ENCODE data around the gene ITGAD.
A peak's percentile ranks its signal among the peaks of the same experiment; 100 is the strongest.
"Not testable (repeated sequence)": the region's sequence is repeated elsewhere in the genome, so short reads cannot be mapped to it uniquely, and the experiment has no call there.

The ITGAD gene

GRCh38 chr16:31402687-31403086 is 9.6 kb downstream of the ITGAD start:
- DNase-seq, result no peak

DNA sequence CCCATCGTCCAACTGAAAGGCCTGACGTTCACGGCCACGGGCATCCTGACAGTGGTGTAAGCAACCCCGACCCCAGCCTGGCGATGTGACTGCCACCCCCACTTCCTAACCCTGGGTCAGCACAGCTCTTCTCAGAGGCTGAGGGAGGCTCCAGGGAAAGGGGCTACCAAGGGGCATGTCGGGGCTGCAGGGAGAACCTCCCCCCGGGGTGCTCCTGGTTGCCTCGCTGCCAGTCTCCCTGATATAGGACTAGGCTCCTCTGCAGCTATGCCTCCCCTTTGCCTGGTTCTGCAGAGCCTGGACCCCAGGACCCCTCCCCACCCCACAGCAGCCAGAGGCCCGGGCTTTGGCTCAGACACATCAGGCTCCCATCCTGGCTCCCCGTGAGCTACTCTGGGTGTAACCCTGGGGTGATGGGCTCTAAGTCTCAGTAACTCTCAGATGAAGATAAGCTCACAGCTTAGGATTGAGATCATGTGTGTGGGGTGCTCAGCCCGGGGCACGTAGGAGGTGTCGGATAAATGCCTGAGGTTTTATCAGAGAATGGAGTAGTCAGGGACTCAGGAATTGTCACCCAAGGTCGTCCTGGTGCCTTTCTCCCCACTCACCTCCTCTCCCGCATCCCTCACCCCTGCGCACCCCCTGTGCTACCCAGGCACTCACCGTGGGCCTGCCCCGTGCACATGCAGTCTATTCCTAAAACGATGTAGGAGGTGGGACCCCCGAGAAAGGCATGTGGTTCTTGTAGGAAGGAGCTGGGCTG is 10.6 kb downstream of the ITGAD start:
- DNase-seq, result no peak

GRCh38 chr16:31404353-31405064 is 11.4 kb downstream of the ITGAD start:
- peak in 1 of 58 donors; percentile 17 for DNase-seq

DNA sequence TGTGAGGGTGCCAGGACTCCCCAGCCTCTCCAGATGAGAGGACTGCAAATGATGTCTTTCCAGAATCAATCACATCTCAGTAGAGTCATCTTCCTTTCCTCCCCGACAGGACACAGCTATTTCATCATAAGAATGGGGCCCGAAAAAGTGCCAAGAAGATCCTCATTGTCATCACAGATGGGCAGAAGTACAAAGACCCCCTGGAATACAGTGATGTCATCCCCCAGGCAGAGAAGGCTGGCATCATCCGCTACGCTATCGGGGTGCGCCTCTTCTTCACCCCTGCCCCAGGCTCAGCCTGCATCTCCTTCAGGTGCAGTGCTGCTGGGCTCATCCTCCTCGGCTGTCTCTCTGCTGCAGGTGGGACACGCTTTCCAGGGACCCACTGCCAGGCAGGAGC is 14.3 kb downstream of the ITGAD start:
- DNase-seq, result no peak

DNA sequence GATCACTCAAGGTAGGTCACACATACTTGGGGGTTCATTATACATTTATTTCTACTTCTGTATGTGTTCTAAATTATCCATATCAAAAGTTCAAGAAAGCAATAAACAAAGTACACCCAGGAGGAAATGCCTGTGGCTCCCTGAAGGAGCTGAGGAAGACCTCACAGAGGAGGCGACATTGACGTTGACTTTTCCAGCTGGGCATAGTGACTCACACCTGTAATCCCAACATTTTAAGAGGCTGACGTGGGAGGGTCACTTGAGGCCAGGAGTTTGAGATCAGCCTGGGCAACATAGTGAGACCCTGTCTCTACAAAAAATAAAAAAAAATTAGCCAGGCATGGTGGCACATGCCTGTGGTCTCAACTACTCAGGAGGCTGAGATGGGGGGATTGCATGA is 16.3 kb downstream of the ITGAD start:
- no peak for DNase-seq

GRCh38 chr16:31410082-31410481 is 16.9 kb downstream of the ITGAD start:
- DNase-seq, result no peak

DNA sequence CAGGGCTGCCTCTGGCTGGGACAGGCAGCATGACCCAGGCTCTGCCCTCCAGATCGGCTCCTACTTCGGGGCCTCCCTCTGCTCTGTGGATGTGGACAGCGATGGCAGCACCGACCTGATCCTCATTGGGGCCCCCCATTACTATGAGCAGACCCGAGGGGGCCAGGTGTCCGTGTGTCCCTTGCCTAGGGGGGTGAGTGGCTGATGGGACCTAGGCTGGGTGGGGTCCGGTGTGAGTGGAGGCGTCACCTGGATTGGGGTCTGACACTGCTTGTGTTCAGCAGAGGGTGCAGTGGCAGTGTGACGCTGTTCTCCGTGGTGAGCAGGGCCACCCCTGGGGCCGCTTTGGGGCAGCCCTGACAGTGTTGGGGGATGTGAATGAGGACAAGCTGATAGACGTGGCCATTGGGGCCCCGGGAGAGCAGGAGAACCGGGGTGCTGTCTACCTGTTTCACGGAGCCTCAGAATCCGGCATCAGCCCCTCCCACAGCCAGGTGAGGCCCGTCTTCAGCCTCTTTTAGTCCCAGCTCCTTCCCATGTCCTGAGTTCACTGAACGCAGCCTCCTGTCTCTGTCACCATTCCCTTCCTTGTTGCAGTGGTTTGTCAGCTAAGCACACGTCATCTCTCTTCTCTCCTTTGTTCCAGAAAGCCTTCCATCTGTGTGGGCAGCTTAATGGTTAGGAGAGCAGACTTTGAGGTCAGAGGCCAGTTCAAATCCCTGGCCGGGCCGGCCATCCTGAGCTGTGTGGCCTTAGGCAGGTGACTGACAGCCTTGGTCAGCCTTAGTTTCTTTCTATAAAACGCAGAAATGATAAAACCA is 18.1 kb downstream of the ITGAD start:
- no peak for DNase-seq

GRCh38 chr16:31412750-31413149 is 19.6 kb downstream of the ITGAD start:
- no peak for DNase-seq

DNA sequence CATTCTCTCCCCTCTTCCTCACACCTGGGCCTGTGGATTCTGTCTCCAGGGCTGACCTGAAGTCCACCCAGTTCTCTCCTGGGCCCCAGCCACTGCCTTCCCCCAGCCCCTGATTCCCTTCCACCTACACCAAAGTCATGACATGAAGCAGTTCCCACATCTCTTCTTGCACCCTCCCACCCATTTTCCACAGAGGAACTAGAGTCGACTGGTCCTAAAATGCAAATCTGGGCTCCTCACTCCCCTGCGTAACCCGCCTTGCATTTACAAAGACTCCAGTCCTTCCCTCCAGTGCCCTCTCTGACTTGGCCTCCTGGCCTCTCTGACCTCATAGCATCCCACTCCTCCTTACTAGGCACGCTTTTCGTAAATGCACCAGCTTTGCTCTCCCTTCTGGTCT is 20.2 kb downstream of the ITGAD start:
- no peak for DNase-seq

GRCh38 chr16:31413943-31414342 is 20.8 kb downstream of the ITGAD start:
- no peak for DNase-seq

GRCh38 chr16:31414706-31415105 is 21.6 kb downstream of the ITGAD start:
- no peak for DNase-seq

DNA sequence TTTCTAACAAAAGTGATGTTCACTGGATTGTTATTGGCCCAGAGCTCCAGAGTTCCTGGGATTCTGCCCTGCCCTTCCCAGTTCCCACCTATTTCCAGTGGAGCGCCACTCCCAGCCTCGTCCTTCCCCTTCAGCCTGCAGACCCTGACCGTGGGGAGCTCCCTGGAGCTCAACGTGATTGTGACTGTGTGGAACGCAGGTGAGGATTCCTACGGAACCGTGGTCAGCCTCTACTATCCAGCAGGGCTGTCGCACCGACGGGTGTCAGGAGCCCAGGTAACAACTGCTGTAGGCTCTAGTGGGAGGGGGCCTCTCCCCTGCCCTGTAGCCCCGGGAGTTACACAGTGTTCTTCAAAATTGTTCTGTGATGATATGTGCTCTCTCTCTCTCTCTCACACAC is 23.2 kb downstream of the ITGAD start:
- DNase-seq, result no peak

DNA sequence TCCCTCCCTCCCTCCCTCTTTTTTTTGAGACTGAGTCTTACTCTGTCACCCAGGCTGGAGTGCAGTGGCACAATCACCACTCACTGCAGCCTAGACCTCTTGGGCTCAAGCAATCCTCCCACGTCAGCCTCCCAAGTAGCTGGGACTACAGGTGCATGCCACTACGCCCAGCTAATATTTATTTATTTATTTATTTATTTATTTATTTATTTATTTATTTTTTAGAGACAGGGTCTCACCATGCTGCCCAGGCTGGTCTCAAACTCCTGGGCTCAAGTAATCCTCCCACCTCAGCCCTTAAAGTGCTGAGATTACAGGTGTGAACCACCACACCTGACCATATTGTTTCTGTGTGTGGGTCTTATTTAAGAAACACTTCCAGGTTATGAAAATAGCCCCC is 23.9 kb downstream of the ITGAD start:
- DNase-seq, result not testable (repeated sequence)

- DNase-seq, result no peak
Measured at GRCh38 chr16:31417916-31418315, 24.8 kb downstream of the ITGAD start.

GRCh38 chr16:31420037-31420436 is 26.9 kb downstream of the ITGAD start:
- DNase-seq, result no peak

GRCh38 chr16:31421587-31421986 is 28.5 kb downstream of the ITGAD start:
- no peak for DNase-seq

- DNase-seq, result no peak
Measured at GRCh38 chr16:31423241-31423640, 30.1 kb downstream of the ITGAD start.

DNA sequence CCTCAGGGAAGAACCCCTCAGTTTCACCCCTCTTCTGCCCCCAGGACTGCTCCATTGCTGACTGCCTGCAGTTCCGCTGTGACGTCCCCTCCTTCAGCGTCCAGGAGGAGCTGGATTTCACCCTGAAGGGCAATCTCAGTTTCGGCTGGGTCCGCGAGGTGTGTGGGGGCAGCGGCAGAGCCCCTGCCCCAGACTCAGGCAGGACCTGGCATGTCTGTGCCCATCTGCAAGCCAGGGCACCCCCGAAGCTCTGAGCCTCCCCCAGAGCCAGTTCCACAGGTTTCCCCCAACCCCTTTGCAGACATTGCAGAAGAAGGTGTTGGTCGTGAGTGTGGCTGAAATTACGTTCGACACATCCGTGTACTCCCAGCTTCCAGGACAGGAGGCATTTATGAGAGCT is 30.7 kb downstream of the ITGAD start:
- no peak for DNase-seq

GRCh38 chr16:31427441-31428278 is 34.5 kb downstream of the ITGAD start:
- DNase-seq, result peak in 44 of 58 donors; percentile 8 to 68 (median 40)

DNA sequence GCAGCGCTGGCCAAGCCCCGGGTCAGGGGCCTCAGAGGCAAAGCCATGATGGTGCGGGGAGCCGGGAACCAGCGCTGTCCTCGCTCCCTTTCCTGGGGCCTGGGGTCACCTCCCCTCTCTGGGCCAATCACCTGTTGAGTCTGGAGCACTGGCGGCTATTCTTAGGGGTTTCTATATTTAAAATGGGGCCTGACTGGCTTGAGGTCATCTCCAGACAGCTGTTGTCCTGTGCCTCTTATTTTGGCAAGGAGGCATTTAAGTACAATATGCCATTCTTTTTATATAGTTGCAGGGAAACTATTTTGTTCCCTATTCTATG is 35.1 kb downstream of the ITGAD start, which contains the start of gene COX6A2:
COX6A2 (minus strand) TSS at position 82 of the 319 bp plus-strand sequence; CDS start at position 47, 35 bp downstream.
- DNase-seq, result no peak

DNA sequence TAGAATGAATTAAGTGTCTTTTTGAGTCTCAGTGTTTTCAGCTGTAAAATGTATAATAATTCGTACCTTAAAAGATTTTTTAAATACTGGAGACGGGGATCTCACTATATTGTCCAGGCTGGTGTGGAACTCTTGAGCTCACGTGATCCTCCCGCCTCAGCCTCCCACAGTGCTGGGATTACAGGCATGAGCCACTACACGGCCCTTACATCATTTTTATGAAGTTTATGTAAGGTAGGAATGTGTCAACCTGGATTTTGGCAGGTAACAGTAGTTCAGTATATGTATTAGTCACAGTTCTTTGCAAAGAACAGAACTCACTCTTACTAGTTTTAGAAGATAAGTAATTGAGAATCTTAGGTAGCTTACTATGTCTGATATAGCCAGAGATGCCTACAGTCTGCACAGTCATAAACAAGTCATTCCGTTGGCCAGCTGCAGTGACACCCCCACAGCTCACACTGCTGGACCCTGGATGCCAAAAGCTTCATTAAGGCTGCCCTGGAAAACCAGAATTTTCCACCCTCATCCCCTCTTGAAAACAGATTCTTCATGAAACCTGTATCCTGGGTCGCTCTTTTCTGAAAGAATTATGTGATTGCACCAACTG is 35.6 kb downstream of the ITGAD start:
- no peak for DNase-seq
